Germinal center (tissue), 1 donor: ENCODE measurements around the gene POLR2E.

Experiments
- DNase-seq: peaks from one replicate; pipeline ENCODE4 v3.0.0; 2012; ENCODE audit warnings: mixed read lengths, low spot score

Gene POLR2E

DNA sequence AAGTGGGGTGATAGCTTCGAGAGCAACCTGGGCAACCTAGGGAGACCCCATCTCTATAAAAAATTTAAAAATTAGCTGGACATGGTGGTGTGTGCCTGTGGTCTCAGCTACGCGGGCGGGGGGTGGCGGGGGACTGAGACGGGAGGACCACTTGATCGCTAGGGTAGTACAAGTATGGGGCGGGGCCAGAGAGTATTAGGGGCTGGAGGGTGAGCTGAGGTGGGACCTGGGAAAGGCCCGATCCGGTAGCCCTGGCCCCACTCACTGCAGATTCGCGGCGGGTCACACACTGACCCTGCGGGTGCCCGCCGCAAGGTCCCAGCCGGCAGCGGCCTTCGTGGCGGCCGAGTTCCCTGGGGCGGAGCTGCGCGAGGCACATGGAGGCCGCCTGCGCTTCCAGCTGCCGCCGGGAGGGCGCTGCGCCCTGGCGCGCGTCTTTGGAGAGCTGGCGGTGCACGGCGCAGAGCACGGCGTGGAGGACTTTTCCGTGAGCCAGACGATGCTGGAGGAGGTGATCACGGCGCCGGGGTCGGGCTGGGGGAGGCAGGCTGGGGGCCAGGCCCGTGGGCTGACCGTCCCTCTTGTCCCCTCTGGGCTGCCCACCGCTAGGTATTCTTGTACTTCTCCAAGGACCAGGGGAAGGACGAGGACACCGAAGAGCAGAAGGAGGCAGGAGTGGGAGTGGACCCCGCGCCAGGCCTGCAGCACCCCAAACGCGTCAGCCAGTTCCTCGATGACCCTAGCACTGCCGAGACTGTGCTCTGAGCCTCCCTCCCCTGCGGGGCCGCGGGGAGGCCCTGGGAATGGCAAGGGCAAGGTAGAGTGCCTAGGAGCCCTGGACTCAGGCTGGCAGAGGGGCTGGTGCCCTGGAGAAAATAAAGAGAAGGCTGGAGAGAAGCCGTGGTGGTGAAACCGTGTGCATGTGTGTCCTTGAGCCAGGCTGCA, 30.2 kb downstream of the POLR2E start:
- peak; percentile 67 for DNase-seq

- DNase-seq = no peak
These were observed 31.1 kb downstream of the POLR2E start for GRCh38 chr19:1063909-1064660.

- DNase-seq = no peak
These were observed 31.9 kb downstream of the POLR2E start for GRCh38 chr19:1063030-1063908.

DNA sequence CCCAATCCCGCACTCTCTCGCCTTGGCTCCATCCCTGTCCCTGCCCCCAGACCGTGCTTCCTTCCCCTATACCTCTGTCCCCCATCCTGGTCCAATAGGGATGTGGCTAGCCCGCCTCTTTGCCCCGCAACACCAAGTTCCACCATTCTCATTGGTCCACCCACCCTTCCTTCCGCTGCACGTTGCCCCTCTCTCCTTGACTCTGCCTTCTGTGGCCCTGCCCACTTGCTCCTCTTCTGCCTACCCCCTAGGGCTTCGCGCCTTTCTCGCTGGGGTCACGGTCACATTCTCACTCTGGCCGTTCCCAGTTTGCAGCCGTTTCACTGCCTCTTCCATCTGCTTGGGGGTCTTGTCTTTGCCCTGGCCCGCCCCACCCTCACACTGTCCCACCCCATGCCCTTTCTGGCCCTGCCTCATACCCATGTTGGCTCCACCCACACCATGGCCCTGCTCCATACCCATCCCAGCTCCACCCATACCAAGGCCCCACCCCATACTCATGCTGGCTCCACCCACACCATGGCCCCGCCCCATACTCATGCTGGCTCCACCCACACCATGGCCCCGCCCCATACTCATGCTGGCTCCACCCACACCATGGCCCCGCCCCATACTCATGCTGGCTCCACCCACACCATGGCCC, 32.7 kb downstream of the POLR2E start:
- no peak for DNase-seq

- no peak for DNase-seq
These were observed 33.2 kb downstream of the POLR2E start for GRCh38 chr19:1061987-1062386.

DNA sequence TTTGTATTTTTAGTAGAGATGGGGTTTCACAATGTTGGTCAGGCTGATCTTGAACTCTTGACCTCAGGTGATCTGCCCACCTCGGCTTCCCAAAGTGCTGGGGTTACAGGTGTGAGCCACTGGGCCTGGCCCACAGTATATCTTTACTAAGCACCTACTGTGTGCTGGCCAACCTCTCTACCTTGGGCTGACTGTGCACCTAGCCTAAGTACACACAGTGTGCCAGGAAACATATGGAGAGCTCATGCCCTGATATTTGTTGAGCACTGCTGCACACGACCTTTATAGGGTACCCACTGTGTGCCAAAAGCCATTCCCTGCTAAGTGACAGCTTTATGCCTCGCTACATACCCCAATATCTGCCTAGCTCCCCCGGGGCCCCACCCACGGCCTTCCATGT, 34.5 kb downstream of the POLR2E start:
- no peak for DNase-seq

- no peak for DNase-seq
These were observed 37.1 kb downstream of the POLR2E start for GRCh38 chr19:1058112-1058511.

DNA sequence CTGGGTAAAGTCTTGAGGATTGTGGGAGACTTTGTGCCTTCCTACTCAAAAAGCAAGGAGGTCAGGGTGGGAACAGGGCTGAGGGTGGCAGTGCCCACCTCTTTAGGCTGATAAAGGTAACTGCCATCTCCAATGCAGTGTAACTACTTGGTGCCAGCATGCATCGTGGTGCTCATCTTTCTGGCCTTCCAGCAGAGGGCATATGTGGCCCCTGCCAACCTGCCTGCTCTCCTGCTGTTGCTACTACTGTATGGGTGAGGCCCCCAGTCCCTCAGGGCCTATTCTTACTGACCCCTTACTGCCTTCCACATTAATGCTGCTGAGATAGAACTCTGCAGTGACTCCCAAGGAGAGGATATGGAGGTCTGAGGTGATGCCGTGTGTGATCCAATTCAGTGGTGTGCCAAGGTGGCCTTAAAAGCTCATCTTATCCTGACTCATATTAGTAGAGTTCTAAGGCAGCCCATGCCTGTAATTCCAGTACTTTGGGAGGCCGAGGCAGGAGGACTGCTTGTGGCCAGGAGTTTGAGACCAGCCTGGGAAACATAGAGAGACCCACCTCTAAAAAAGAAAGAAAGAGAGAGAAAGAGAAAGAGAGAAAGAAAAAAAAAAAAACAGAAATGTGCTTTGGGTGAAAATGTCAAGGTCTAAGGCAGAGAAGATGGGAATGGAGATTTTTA, 37.9 kb downstream of the POLR2E start:
- DNase-seq = no peak

DNA sequence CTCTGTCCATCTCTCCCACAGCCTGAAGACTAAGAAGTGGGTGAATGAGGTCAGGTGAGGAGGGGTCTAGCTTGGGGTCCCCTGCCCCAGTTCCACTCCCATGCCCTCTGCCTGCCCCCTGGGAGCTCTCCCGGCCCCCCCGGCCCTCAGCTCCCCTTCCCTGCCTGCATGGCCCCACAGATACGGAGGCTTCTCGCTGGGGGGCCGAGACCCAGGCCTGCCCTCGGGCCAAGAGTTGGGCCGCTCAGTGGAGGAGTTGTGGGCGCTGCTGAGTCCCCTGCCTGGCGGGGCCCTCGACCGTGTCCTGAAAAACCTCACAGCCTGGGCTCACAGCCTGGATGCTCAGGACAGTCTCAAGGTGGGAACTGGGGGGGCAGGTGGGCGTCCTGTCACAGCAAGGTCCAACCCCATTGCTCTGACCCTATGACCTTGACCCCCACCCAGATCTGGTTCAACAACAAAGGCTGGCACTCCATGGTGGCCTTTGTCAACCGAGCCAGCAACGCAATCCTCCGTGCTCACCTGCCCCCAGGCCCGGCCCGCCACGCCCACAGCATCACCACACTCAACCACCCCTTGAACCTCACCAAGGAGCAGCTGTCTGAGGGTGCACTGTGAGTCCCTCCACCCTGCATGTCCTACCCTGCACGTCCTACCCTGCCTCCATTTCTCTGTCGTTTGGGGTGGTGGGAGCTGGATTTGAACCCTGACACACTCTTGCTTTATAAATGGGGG, 39.1 kb downstream of the POLR2E start:
- no peak for DNase-seq

GRCh38 chr19:1055028-1055425, 40.1 kb downstream of the POLR2E start:
- no peak for DNase-seq

- DNase-seq = no peak
These were observed 40.8 kb downstream of the POLR2E start for GRCh38 chr19:1054102-1055027.

- DNase-seq = no peak
These were observed 41.7 kb downstream of the POLR2E start for GRCh38 chr19:1053176-1054101.

- no peak for DNase-seq
These were observed 42.7 kb downstream of the POLR2E start for GRCh38 chr19:1052349-1052975.

GRCh38 chr19:1051791-1052190, 43.4 kb downstream of the POLR2E start:
- DNase-seq = no peak

DNA sequence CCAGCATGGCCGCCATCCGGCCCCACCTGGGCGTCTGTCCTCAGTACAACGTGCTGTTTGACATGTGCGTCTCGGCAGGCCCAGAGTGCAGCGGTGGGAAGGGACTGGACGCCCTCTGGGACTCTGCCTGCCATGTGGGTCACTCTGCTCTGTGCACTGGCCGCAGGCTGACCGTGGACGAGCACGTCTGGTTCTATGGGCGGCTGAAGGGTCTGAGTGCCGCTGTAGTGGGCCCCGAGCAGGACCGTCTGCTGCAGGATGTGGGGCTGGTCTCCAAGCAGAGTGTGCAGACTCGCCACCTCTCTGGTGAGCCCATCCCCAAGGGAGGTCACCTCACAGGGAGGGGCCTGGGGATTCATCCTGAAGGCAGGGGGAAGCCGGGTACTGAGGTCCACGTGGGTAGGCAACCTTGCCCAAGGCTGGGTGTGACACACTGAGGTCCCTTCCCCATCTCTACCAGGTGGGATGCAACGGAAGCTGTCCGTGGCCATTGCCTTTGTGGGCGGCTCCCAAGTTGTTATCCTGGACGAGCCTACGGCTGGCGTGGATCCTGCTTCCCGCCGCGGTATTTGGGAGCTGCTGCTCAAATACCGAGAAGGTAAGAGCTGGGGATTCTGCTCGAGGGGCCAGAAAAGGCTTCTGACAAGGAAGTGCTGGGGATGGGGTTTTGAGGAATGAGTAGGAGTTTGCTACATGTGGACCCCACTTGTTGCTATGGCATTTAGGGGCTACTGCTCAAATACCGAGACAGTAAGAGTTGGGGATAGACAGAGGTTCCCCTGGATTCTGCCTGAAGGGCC, 44.0 kb downstream of the POLR2E start:
- no peak for DNase-seq

DNA sequence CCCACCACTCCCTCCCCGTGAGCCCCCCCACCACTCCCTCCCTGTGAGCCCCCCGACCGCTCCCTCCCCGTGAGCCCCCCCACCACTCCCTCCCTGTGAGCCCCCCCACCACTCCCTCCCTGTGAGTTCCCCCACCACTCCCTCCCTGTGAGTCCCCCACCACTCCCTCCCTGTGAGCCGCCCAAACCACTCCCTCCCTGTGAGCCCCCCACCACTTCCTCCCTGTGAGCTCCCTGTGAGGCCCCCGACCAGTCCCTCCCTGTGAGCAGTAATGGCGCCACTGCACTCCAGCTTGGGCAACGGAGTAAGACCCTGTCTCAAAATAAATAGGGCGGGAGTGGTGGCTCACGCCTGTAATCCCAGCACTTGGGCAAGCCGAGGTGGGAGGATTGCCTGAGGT, 45.4 kb downstream of the POLR2E start:
- DNase-seq = no peak

DNA sequence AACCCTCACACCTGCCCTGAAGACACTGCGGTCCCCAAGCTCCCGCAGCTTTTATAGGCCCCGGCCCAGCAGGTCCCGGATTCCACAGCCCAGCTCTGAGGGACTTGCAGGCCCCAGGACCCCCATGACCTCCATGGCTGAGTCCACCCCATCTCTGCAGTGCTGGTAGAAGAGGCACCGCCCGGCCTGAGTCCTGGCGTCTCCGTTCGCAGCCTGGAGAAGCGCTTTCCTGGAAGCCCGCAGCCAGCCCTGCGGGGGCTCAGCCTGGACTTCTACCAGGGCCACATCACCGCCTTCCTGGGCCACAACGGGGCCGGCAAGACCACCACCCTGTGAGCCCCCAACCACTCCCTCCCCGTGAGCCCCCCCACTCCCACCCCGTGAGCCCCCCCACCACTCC, 46.1 kb downstream of the POLR2E start:
- DNase-seq = no peak
